HG03108 (cell line): Measurements from ENCODE around the gene CHRNA7.
"Not testable (repeated sequence)": the region's sequence is repeated elsewhere in the genome, so short reads cannot be mapped to it uniquely, and the experiment has no call there.

ENCODE experiments used
- ATAC-seq: cut with Tn5 transposase; IDR thresholded peaks from one replicate; pipeline ENCODE4 v1.9.1; 2021; ENCODE audit warnings: moderate library complexity; ENCODE audit not compliant: unreplicated experiment

CHRNA7 gene

GRCh38 chr15:32119694-32120330 is 89.5 kb downstream of the CHRNA7 start:
- no peak for ATAC-seq

- ATAC-seq: no peak
Observed at GRCh38 chr15:32120577-32121383, 90.5 kb downstream of the CHRNA7 start.

GRCh38 chr15:32121384-32121695 is 91.0 kb downstream of the CHRNA7 start:
- ATAC-seq: no peak

- no peak for ATAC-seq
Observed at GRCh38 chr15:32122013-32122412, 91.7 kb downstream of the CHRNA7 start.

GRCh38 chr15:32123473-32123872 is 93.2 kb downstream of the CHRNA7 start:
- ATAC-seq: no peak

- no peak for ATAC-seq
Observed at GRCh38 chr15:32124726-32125125, 94.4 kb downstream of the CHRNA7 start.

GRCh38 chr15:32125595-32125994 is 95.3 kb downstream of the CHRNA7 start:
- ATAC-seq: no peak

- ATAC-seq: no peak
Observed at GRCh38 chr15:32129815-32130214, 99.5 kb downstream of the CHRNA7 start.

- no peak for ATAC-seq
Observed at GRCh38 chr15:32130823-32131222, 100.5 kb downstream of the CHRNA7 start.

- ATAC-seq: no peak
Observed at GRCh38 chr15:32131803-32132202, 101.5 kb downstream of the CHRNA7 start.

- ATAC-seq: no peak
Observed at GRCh38 chr15:32132859-32133258, 102.5 kb downstream of the CHRNA7 start.

GRCh38 chr15:32134842-32135241 is 104.5 kb downstream of the CHRNA7 start:
- ATAC-seq: no peak

- ATAC-seq: no peak
Observed at GRCh38 chr15:32135335-32135734, 105.0 kb downstream of the CHRNA7 start.

GRCh38 chr15:32145512-32145911 is 115.2 kb downstream of the CHRNA7 start:
- ATAC-seq: not testable (repeated sequence)

- ATAC-seq: no peak
Observed at GRCh38 chr15:32148833-32149555, 118.7 kb downstream of the CHRNA7 start.

- ATAC-seq: no peak
Observed at GRCh38 chr15:32152574-32152973, 122.3 kb downstream of the CHRNA7 start.

- ATAC-seq: not testable (repeated sequence)
Observed at GRCh38 chr15:32153868-32154623, 123.7 kb downstream of the CHRNA7 start.

GRCh38 chr15:32162143-32162542 is 131.8 kb downstream of the CHRNA7 start:
- not testable (repeated sequence) for ATAC-seq

GRCh38 chr15:32164065-32164464 is 133.8 kb downstream of the CHRNA7 start:
- ATAC-seq: not testable (repeated sequence)

- not testable (repeated sequence) for ATAC-seq
Observed at GRCh38 chr15:32164747-32165146, 134.4 kb downstream of the CHRNA7 start.

- not testable (repeated sequence) for ATAC-seq
Observed at GRCh38 chr15:32165775-32166174, 135.5 kb downstream of the CHRNA7 start.
